Measurements from ENCODE around the gene CECR2.

GRCh38 chr22:17508110-17508509 lies 138.8 kb downstream of the CECR2 start:
- TF ChIP-seq POLR2A (IDR thresholded peaks at IDR 0.05): no peak
- TF ChIP-seq CTCF (IDR thresholded peaks at IDR 0.05 in 4 of 5, conservative IDR thresholded peaks at IDR 0.05 in 1 of 5): no peak

Measured in gastrocnemius medialis (tissue), 4 donors.